ENCODE results near the gene ASF1A. TPM values are rescaled to one million over a fixed set of nuclear protein-coding genes. Genes with fewer than 3 reads are reported as not detected.

Gene ASF1A
- total and polyA plus RNA-seq, 11 donors, result 9.8 to 28.9 (median 22.1) TPM

DNA sequence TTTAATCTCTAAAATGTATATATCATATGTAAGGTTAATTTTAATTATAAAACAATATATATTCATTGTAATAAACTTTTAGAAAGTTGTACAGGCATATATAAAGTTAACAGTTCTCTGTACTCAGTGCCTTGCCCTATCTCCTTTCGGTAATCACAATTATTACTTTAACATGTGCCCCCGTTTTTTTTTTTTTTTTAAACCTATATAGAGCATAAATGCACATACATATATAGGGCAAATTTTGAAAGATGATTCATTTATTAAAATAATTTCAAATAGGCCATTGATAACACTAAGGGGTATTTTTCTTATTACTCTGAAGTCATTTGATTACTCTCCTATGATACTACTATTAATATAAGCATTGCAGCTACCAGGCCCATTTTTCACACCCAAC, 1.9 kb downstream of the ASF1A start:
- no peak for ATAC-seq

GRCh38 chr6:118896339-118897136, 2.6 kb downstream of the ASF1A start:
- TF ChIP-seq POLR2A (IDR thresholded peaks at IDR 0.05) (no peak), CTCF (IDR thresholded peaks at IDR 0.05) (peak in 9 of 12 donors; percentile 10 to 38 (median 21))
- peaks cover 0 to 72% (median 35%) of the 10 kb centered on the region in 12 donors for H3K4me1 ChIP-seq
- peak overlapping the region in 2 of 12 donors; percentile 21 to 90 for H3K4me3 ChIP-seq
- H3K9me3 ChIP-seq, result no peaks in the 10 kb centered on the region
- ATAC-seq (no peak), DNase-seq (no peak)
- intact Hi-C loops (cut with DNase I), result loop anchor here in 4 of 10 donors (5.0 to 10.0 kb wide), 6 partner anchors 36 to 1312 kb away; partner anchors contain the start of genes CEP85L (in 1 of the 4) and MAN1A1 (in 1 of the 4)
- WGBS, 4 donors, result 73 to 78% (median 74%) methylated on average over 5 of the region's 5 CpGs
- peak overlapping the region in 3 of 12 donors; percentile 11 to 98 (median 97) for H3K27ac ChIP-seq
- no peaks in the 10 kb centered on the region for H3K27me3 ChIP-seq
- H3K36me3 ChIP-seq, result peaks cover 0 to 38% (median 8%) of the 10 kb centered on the region in 9 donors

More for the DNA sequence above, 1.9 kb downstream of the ASF1A start:
- WGBS, 4 donors, result 33 to 44% (median 43%) methylated on average over 2 of the region's 2 CpGs
- H3K4me3 ChIP-seq, result peak overlapping the region in 9 of 12 donors; percentile 73 to 99 (median 89)
- H3K27ac ChIP-seq, result peak overlapping the region in 8 of 12 donors; percentile 88 to 98 (median 96)
- H3K9me3 ChIP-seq, result no peaks in the 10 kb centered on the region
- intact Hi-C loops (cut with DNase I), result loop anchor here in 5 of 10 donors (2.0 to 10.0 kb wide), 7 partner anchors 36 to 1311 kb away; partner anchors contain the start of genes MCM9 (in 3 of the 5), CEP85L (in 1 of the 5) and MAN1A1 (in 1 of the 5)
- H3K27me3 ChIP-seq, result no peaks in the 10 kb centered on the region
- H3K4me1 ChIP-seq, result peaks cover 0 to 72% (median 34%) of the 10 kb centered on the region in 12 donors
- H3K36me3 ChIP-seq, result peaks cover 0 to 31% (median 6%) of the 10 kb centered on the region in 9 donors
- no peak for TF ChIP-seq POLR2A (IDR thresholded peaks at IDR 0.05)
- no peak for TF ChIP-seq CTCF (IDR thresholded peaks at IDR 0.05)
- DNase-seq, result no peak

- H3K27me3 ChIP-seq, result no peaks in the 10 kb centered on the region
- ATAC-seq (no peak), DNase-seq (no peak)
- TF ChIP-seq POLR2A (IDR thresholded peaks at IDR 0.05) (no peak), CTCF (IDR thresholded peaks at IDR 0.05) (no peak)
- no peak overlapping the region for H3K4me3 ChIP-seq
- peaks cover 0 to 64% (median 36%) of the 10 kb centered on the region in 12 donors for H3K4me1 ChIP-seq
- no peaks in the 10 kb centered on the region for H3K9me3 ChIP-seq
- peaks cover 0 to 47% (median 16%) of the 10 kb centered on the region in 9 donors for H3K36me3 ChIP-seq
- intact Hi-C loops (cut with DNase I), result loop anchor here in 4 of 10 donors (5.0 to 10.0 kb wide), 6 partner anchors 35 to 1313 kb away; partner anchors contain the start of genes CEP85L (in 1 of the 4) and MAN1A1 (in 1 of the 4)
- H3K27ac ChIP-seq, result no peak overlapping the region
Measured at GRCh38 chr6:118897386-118897785, 3.4 kb downstream of the ASF1A start.

GRCh38 chr6:118899948-118900347, 6.0 kb downstream of the ASF1A start:
- H3K27ac ChIP-seq, result no peak overlapping the region
- TF ChIP-seq CTCF (IDR thresholded peaks at IDR 0.05) (no peak), POLR2A (IDR thresholded peaks at IDR 0.05) (no peak)
- 76 to 84% (median 80%) methylated on average over 6 of the region's 6 CpGs for WGBS, 4 donors
- peaks cover 0 to 71% (median 34%) of the 10 kb centered on the region in 9 donors for H3K36me3 ChIP-seq
- H3K4me3 ChIP-seq, result no peak overlapping the region
- ATAC-seq, result no peak
- intact Hi-C loops (cut with DNase I), result loop anchor here in 4 of 10 donors (5.0 to 10.0 kb wide), 6 partner anchors 32 to 1315 kb away; partner anchors contain the start of genes CEP85L (in 1 of the 4) and MAN1A1 (in 1 of the 4)
- DNase-seq, result no peak
- H3K9me3 ChIP-seq, result no peaks in the 10 kb centered on the region
- no peaks in the 10 kb centered on the region for H3K27me3 ChIP-seq
- peaks cover 0 to 64% (median 38%) of the 10 kb centered on the region in 12 donors for H3K4me1 ChIP-seq

Data from heart left ventricle (tissue), 16 donors.